Muscle of leg (tissue), 11 donors: ENCODE results near the gene TFPI2. TPM values are rescaled to one million over a fixed set of nuclear protein-coding genes. Genes with fewer than 3 reads are reported as not detected.
A peak's percentile ranks its signal among the peaks of the same experiment; 100 is the strongest.
"Not testable (repeated sequence)": the region's sequence is repeated elsewhere in the genome, so short reads cannot be mapped to it uniquely, and the experiment has no call there.

Experiments
- DNase-seq: peaks from one replicate; pipeline ENCODE4 v3.0.0; 2013
- H3K27ac ChIP-seq: one replicate; pipeline ENCODE4 v1.5.1; 2013; ENCODE audit warnings: mild to moderate bottlenecking, low read length, control low read depth
- H3K27me3 ChIP-seq: one replicate; pipeline ENCODE4 v1.6.1; 2013; ENCODE audit warnings: low read length; ENCODE audit not compliant: control insufficient read depth, insufficient read depth
- H3K36me3 ChIP-seq: one replicate; pipeline ENCODE4 v1.6.1; 2013; ENCODE audit warnings: low read length; ENCODE audit not compliant: control insufficient read depth, insufficient read depth
- H3K4me1 ChIP-seq: one replicate; pipeline ENCODE4 v1.6.1; 2013; ENCODE audit warnings: low read length; ENCODE audit not compliant: control insufficient read depth, insufficient read depth
- H3K4me3 ChIP-seq: one replicate; pipeline ENCODE4 v1.5.1; 2013; ENCODE audit warnings: low read length, control low read depth
- H3K9me3 ChIP-seq: replicated peaks from 2 replicates; pipeline ENCODE4 v1.6.1; 2013; ENCODE audit warnings: low read depth, low read length; ENCODE audit not compliant: control insufficient read depth
- WGBS: methylation state at CpG from one replicate; pipeline ENCODE4 v1.1.5; 2013; ENCODE audit warnings: missing lambda C conversion rate; ENCODE audit not compliant: insufficient coverage; 5-methylcytosine and 5-hydroxymethylcytosine counted together
- polyA plus RNA-seq, 8 donors: library from polyadenylated mRNA; unstranded; fragments of 120-200 nt; gene quantifications; one replicate each; pipeline versions ENCODE4 v1.2.1 to v1.2.3, GENCODE V29; 2013; ENCODE audit warnings: inconsistent platforms in 1 of 8, low replicate concordance in 1 of 8; ENCODE audit not compliant: insufficient read length in 8 of 8, insufficient read depth in 1 of 8
- total RNA-seq: library from RNA; stranded (reverse); fragments of 120-200 nt; gene quantifications from one replicate; pipeline ENCODE4 v1.2.4, GENCODE V29; 2013

Gene TFPI2
- total and polyA plus RNA-seq, 9 donors, result 1.5 to 4.9 (median 3.0) TPM

DNA sequence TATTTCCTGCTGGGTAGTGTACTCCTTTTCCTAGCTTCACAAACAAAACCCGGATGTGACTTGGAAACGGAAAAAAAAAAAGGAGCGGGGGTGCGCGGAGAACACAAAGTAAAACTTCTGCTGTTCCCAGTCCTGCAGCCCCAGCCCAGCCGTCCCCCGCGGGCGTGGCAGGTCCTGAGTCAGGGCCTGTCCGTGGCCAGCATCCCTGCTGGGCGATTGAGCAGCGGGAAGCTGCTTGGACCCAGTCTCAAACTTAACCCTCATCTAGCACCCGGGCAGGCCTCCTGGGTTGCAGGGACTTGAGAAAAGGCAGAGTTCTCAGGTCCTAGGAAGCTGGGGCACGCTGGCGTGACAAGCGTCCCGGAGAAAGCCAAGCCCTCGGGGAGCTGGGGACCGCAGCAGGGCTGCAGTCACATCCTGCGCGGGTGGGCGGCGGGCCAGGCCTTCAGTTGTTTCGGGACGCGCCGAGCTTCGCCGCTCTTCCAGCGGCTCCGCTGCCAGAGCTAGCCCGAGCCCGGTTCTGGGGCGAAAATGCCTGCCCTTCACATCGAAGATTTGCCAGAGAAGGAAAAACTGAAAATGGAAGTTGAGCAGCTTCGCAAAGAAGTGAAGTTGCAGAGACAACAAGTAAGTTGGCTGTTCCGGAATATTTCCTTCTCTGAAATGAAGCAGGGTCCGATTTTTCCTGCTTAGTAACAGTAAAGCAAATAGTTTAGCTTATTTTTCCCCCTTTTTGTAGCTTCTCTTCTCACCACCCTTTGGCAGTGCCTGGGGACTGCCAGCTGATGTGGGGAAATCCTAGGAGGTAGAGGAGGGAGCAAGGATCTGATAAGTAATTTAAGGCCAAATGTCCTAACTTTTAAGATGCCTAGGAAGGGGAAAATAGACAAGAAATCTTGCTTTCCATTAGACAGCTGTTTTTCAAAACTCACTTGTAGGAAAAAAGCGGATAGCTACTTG is 31.3 kb upstream of the TFPI2 start, which contains the start of gene GNG11:
Gene GNG11 (plus strand): TSS at position 129 of the 960 bp plus-strand sequence. CDS start 403 bp downstream, at position 532.
- Histone ChIP-seq H3K9me3 (no peaks in the 10 kb centered on the region), H3K4me1 (no peaks in the 10 kb centered on the region), H3K4me3 (peak within 1 kb of the TSS; percentile 81), H3K36me3 (peaks cover 5% of the 10 kb centered on the region), H3K27me3 (no peaks in the 10 kb centered on the region), H3K27ac (peak within 1 kb of the TSS; percentile 99)
- DNase-seq, result peak; percentile 91
- under 1% methylated on average over 34 of the region's 39 CpGs for WGBS

DNA sequence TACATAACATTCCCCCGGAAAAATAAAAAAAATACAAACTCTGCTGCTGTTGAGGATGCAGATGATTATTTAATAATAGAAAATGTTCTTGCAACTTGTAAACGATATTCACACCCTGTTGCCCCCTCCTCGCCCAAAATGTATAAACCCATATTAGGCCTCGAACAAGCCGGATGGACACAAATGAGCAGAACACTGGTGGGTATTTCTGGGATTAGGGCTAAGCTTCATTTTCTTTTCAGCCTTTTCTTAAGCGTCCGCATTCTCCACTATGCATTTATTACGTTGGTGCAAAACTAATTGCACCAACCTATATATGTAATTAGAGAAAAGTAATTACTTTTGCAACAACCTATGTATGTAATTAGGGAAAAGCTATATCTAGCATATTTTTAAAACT is 30.6 kb upstream of the TFPI2 start:
- Histone ChIP-seq H3K9me3 (no peaks in the 10 kb centered on the region), H3K27me3 (no peaks in the 10 kb centered on the region), H3K4me1 (no peaks in the 10 kb centered on the region), H3K36me3 (no peaks in the 10 kb centered on the region), H3K4me3 (peak overlapping the region; percentile 81), H3K27ac (peak overlapping the region; percentile 99)
- WGBS, result no CpG with 5 or more reads among the region's 8 CpGs
- DNase-seq, result peak; percentile 54

DNA sequence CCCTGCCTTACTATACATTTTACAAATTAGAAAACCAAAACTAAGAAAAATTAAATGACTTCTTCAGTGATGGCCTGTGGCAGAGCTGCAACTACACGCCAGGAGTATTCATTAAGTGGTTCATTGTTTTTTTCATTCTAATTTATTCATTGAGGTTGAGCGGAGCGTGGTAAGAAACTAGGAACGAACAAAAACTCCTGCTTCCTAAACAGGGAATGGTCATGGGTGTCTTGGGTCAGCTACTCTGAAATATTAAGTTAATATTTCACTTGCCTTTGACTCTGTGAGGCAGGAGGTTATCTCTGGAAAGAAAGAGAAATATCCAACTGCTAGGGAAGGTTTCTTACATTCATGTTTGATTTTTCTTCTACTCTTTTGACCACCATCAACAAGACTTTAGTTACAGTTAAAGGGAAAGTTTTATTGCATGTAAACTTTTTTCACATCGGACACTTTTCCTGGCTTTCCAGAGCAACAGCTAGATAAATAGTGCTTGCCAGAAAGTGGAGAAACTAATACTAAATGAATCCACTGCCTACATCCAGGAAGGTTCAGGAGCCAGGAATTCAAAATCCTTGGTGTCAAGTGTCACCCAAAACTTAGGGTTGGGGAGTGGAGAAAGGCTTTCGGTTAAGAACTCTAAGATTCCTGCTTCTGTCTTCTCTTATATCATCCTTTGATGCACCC is 30.1 kb upstream of the TFPI2 start:
- no CpG with 5 or more reads among the region's 6 CpGs for WGBS
- DNase-seq, result peak; percentile 71

DNA sequence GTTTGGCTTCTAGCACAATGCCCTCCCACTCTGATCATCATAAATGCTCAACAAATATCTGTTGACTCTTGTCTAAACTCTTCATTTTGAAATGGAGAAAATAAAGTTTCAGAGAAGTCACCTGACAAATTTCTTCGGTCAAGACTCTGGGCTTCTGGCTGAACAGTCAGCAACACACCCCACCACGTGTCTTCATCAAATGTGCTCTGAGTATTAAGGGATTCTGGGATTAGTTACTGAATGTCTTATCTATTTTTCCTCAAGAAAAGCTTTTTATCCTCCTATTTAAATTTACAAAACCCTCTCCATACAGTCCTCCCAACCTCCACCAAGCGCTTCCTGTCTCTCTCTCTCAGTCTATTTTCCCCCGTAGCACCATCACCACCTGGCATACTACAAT is 25.8 kb upstream of the TFPI2 start:
- H3K27me3 ChIP-seq, H3K27ac ChIP-seq, H3K4me1 ChIP-seq, DNase-seq, H3K4me3 ChIP-seq, H3K36me3 ChIP-seq, H3K9me3 ChIP-seq: not testable (repeated sequence)
- WGBS, result no CpG with 5 or more reads among the region's 4 CpGs

More for the DNA sequence above, 30.1 kb upstream of the TFPI2 start:
- peak overlapping the region; percentile 81 for H3K4me3 ChIP-seq
- no peaks in the 10 kb centered on the region for H3K9me3 ChIP-seq
- peak overlapping the region; percentile 99 for H3K27ac ChIP-seq
- H3K36me3 ChIP-seq, result no peaks in the 10 kb centered on the region
- no peaks in the 10 kb centered on the region for H3K4me1 ChIP-seq
- no peaks in the 10 kb centered on the region for H3K27me3 ChIP-seq

DNA sequence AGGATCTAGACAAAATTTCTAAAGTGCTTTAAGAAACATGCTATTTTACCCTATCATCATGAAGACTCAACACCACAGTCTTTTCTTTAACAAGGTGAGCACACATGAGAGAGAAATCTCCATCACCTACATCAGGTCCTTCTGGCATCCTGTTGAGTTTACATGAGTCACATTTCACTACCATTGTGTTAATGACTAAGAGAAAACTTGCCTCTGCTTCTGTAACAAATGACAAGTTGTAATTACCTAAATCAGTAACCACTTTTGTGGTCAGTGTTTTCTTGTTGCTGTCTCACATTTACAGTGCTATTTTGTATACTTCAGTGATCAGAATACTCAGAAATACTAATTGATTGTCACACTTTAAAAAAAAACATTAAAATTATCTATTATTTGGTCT is 25.3 kb upstream of the TFPI2 start:
- not testable (repeated sequence) for H3K9me3 ChIP-seq, H3K4me1 ChIP-seq, H3K36me3 ChIP-seq, DNase-seq, H3K4me3 ChIP-seq, H3K27me3 ChIP-seq, H3K27ac ChIP-seq

DNA sequence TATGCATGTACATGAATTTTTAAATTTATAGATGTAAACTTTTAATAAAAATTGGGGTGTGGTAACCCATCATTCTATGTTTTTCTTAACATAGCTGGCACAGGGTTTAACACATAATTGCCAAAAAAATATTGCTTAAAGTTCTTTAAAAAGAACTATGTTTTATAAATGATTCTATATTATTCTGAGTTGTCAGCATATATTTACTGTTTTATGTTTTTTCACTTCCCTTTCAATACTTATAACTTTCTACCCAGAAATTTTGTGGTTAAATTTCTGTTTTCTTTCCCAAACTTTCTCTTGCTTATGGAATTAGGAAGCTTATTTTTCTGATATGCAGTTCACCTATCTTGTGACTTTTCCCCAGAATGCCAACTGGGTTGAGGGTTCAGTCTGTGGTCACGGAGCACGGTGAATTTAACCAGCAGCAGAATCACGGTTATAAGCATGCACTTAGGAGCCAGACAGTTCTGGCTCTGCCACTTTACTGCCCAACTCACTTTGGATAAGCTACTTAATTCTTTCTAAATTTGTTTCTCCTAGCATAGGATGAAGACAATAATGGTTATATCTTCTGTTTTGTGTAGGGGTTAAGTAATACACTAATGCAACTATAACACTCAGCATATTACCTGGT is 24.8 kb upstream of the TFPI2 start:
- not testable (repeated sequence) for H3K9me3 ChIP-seq, DNase-seq, H3K27me3 ChIP-seq, H3K36me3 ChIP-seq, H3K4me3 ChIP-seq, H3K27ac ChIP-seq, H3K4me1 ChIP-seq
- no CpG with 5 or more reads among the region's 3 CpGs for WGBS

DNA sequence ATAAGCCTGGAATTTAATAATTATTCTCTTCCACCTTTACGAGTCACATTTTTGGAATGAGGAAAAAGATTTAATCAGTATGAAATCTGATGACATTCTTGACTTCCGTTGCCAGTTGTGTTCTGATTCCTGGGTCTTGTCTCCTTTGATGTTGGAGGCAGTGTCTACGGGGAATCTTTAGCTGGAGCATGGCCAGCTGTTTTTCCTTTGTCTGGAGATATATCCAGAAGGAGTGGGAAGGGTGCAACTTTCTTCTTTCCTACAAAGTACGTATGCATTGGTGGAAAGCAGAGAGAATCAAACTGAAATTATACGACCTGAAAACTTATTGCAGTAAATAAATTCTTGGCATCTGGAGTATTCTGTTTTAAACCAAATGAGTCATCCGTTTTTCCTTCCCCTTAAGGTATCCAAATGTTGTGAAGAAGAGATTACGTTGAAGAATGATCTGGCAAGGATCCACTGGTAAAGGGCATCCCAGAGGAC is 24.1 kb upstream of the TFPI2 start:
- peak; percentile 49 for DNase-seq

DNA sequence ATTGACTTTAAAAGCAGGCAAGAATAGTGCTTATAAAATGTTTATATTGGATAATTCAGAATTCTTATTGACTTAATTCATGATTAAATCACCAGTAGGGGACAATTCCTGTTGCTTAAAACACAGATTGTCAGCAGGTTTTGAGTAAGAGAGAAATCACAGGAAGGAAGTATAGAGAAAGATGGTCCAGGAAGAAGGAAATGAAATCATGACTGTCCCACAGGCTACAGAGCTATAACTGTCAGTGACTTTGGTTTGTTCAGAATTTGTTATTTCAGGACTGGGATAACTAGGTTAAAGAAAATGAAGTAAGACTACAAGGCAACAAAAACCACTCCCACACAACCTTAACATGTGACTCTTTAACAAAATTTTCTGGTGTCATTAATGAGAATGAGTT is 22.6 kb upstream of the TFPI2 start:
- DNase-seq, result no peak
- Histone ChIP-seq H3K4me1 (no peaks in the 10 kb centered on the region), H3K4me3 (no peak overlapping the region), H3K27ac (no peak overlapping the region), H3K36me3 (no peaks in the 10 kb centered on the region), H3K9me3 (no peaks in the 10 kb centered on the region), H3K27me3 (no peaks in the 10 kb centered on the region)

More for the DNA sequence above, 24.1 kb upstream of the TFPI2 start:
- H3K4me1 ChIP-seq, result no peaks in the 10 kb centered on the region
- no peaks in the 10 kb centered on the region for H3K36me3 ChIP-seq
- H3K27me3 ChIP-seq, result no peaks in the 10 kb centered on the region
- no peak overlapping the region for H3K27ac ChIP-seq
- 13% methylated on average over 1 of the region's 7 CpGs for WGBS
- no peaks in the 10 kb centered on the region for H3K9me3 ChIP-seq
- no peak overlapping the region for H3K4me3 ChIP-seq

DNA sequence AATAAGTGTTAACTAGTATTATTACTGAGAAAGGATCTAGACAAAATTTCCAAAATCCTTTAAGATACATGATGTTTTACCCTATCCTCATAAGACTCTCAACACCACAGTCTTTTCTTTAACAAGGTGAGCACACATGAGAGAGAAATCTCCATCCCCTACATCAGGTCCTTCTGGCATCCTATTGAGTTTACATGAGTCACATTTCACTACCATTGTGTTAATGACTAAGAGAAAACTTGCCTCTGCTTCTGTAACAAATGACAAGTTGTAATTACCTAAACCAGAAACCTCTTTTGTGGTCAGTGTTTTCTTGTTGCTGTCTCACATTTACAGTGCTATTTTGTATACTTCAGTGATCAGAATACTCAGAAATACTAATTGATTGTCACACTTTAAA is 21.1 kb upstream of the TFPI2 start:
- H3K36me3 ChIP-seq, result not testable (repeated sequence)

DNA sequence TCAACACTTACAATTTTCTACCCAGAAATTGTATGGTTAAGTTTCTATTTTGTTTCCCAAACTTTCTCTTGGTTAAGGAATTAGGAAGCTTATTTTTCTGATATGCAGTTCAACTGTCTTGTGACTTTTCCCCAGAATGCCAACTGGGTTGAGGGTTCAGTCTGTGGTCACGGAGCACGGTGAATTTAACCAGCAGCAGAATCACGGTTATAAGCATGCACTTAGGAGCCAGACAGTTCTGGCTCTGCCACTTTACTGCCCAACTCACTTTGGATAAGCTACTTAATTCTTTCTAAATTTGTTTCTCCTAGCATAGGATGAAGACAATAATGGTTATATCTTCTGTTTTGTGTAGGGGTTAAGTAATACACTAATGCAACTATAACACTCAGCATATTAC is 20.7 kb upstream of the TFPI2 start:
- H3K27me3 ChIP-seq, H3K4me1 ChIP-seq, H3K4me3 ChIP-seq, DNase-seq, H3K36me3 ChIP-seq, H3K9me3 ChIP-seq, H3K27ac ChIP-seq: not testable (repeated sequence)
- WGBS, result no CpG with 5 or more reads among the region's 3 CpGs

More for the DNA sequence above, 21.1 kb upstream of the TFPI2 start:
- not testable (repeated sequence) for H3K4me3 ChIP-seq, H3K4me1 ChIP-seq, DNase-seq, H3K9me3 ChIP-seq, H3K27ac ChIP-seq, H3K27me3 ChIP-seq
